Measurements from ENCODE around the gene LRRC17. TPM values are rescaled to one million over a fixed set of nuclear protein-coding genes. Genes with fewer than 3 reads are reported as not detected.

Gene LRRC17
- total and polyA plus RNA-seq, 3 experiments from 2014 or later, result not detected

- Mint-ChIP-seq H3K4me1 (no peaks in the 10 kb centered on the region), H3K9me3 (peaks cover 0 to 2% (median 0%) of the 10 kb centered on the region in 5 donors), H3K27ac (no peak overlapping the region), H3K36me3 (no peaks in the 10 kb centered on the region), H3K27me3 (peaks cover 4 to 6% of the 10 kb centered on the region in 2 donors), H3K4me3 (no peak overlapping the region)
- no peak for DNase-seq
- ChIA-PET CTCF (no interaction called here), POLR2A (no interaction called here)
- Histone ChIP-seq H3K27me3 (ENCODE audit: insufficient read depth, low read length, poor library complexity, severe bottlenecking) (no peaks in the 10 kb centered on the region), H3K4me1 (ENCODE audit: insufficient read depth, low read length) (no peaks in the 10 kb centered on the region), H3K27ac (ENCODE audit: low read depth, low read length) (peak overlapping the region; percentile 20), H3K4me3 (ENCODE audit: low read length) (no peak overlapping the region), H3K36me3 (ENCODE audit: insufficient read depth, low read length) (no peaks in the 10 kb centered on the region), H3K9me3 (ENCODE audit: low read length) (no peaks in the 10 kb centered on the region)
Measured at GRCh38 chr7:102988631-102989560, 76.1 kb downstream of the LRRC17 start.

- Mint-ChIP-seq H3K9me3 (peaks cover 0 to 2% (median 0%) of the 10 kb centered on the region in 5 donors), H3K4me1 (no peaks in the 10 kb centered on the region), H3K4me3 (no peak overlapping the region), H3K27me3 (peaks cover 4% of the 10 kb centered on the region in 2 donors), H3K27ac (no peak overlapping the region), H3K36me3 (no peaks in the 10 kb centered on the region)
- no peaks in the 10 kb centered on the region for H3K4me1 ChIP-seq (ENCODE audit: insufficient read depth, low read length)
- no peak overlapping the region for H3K27ac ChIP-seq (ENCODE audit: low read depth, low read length)
- no peaks in the 10 kb centered on the region for H3K9me3 ChIP-seq (ENCODE audit: low read length)
- no peak for DNase-seq
- H3K27me3 ChIP-seq (ENCODE audit: insufficient read depth, low read length, poor library complexity, severe bottlenecking), result no peaks in the 10 kb centered on the region
- CTCF ChIA-PET, result no interaction called here
- H3K36me3 ChIP-seq (ENCODE audit: insufficient read depth, low read length), result no peaks in the 10 kb centered on the region
- POLR2A ChIA-PET, result no interaction called here
- no peak overlapping the region for H3K4me3 ChIP-seq (ENCODE audit: low read length)
Measured at GRCh38 chr7:102990642-102991041, 77.8 kb downstream of the LRRC17 start.

GRCh38 chr7:102991077-102991539 is 78.3 kb downstream of the LRRC17 start:
- peaks cover 4% of the 10 kb centered on the region in 2 donors for H3K27me3 Mint-ChIP-seq
- no peaks in the 10 kb centered on the region for H3K27me3 ChIP-seq (ENCODE audit: insufficient read depth, low read length, poor library complexity, severe bottlenecking)
- H3K4me3 ChIP-seq (ENCODE audit: low read length), result no peak overlapping the region
- H3K4me1 Mint-ChIP-seq, result no peaks in the 10 kb centered on the region
- ChIA-PET POLR2A (no interaction called here), CTCF (no interaction called here)
- no peak for DNase-seq
- H3K27ac ChIP-seq (ENCODE audit: low read depth, low read length), result no peak overlapping the region
- no peaks in the 10 kb centered on the region for H3K4me1 ChIP-seq (ENCODE audit: insufficient read depth, low read length)
- no peak overlapping the region for H3K27ac Mint-ChIP-seq
- H3K9me3 Mint-ChIP-seq, result peaks cover 0 to 2% (median 0%) of the 10 kb centered on the region in 5 donors
- H3K36me3 ChIP-seq (ENCODE audit: insufficient read depth, low read length), result no peaks in the 10 kb centered on the region
- no peak overlapping the region for H3K4me3 Mint-ChIP-seq
- H3K36me3 Mint-ChIP-seq, result no peaks in the 10 kb centered on the region
- H3K9me3 ChIP-seq (ENCODE audit: low read length), result no peaks in the 10 kb centered on the region

- Histone ChIP-seq H3K27me3 (ENCODE audit: insufficient read depth, low read length, poor library complexity, severe bottlenecking) (no peaks in the 10 kb centered on the region), H3K9me3 (ENCODE audit: low read length) (no peaks in the 10 kb centered on the region), H3K36me3 (ENCODE audit: insufficient read depth, low read length) (no peaks in the 10 kb centered on the region), H3K27ac (ENCODE audit: low read depth, low read length) (no peak overlapping the region), H3K4me3 (ENCODE audit: low read length) (no peak overlapping the region), H3K4me1 (ENCODE audit: insufficient read depth, low read length) (no peaks in the 10 kb centered on the region)
- H3K36me3 Mint-ChIP-seq, result no peaks in the 10 kb centered on the region
- ChIA-PET POLR2A (no interaction called here), CTCF (no interaction called here)
- H3K9me3 Mint-ChIP-seq, result peaks cover 0 to 2% (median 0%) of the 10 kb centered on the region in 5 donors
- peaks cover 4% of the 10 kb centered on the region in 2 donors for H3K27me3 Mint-ChIP-seq
- DNase-seq, result no peak
- no peaks in the 10 kb centered on the region for H3K4me1 Mint-ChIP-seq
- no peak overlapping the region for H3K27ac Mint-ChIP-seq
- H3K4me3 Mint-ChIP-seq, result no peak overlapping the region
Measured at GRCh38 chr7:102991540-102992214, 78.9 kb downstream of the LRRC17 start.

GRCh38 chr7:102992509-102992937 is 79.7 kb downstream of the LRRC17 start:
- CTCF ChIA-PET, result no interaction called here
- H3K4me1 Mint-ChIP-seq, result no peaks in the 10 kb centered on the region
- Histone ChIP-seq H3K36me3 (ENCODE audit: insufficient read depth, low read length) (no peaks in the 10 kb centered on the region), H3K4me1 (ENCODE audit: insufficient read depth, low read length) (no peaks in the 10 kb centered on the region), H3K27ac (ENCODE audit: low read depth, low read length) (peak overlapping the region; percentile 53), H3K9me3 (ENCODE audit: low read length) (no peaks in the 10 kb centered on the region), H3K27me3 (ENCODE audit: insufficient read depth, low read length, poor library complexity, severe bottlenecking) (no peaks in the 10 kb centered on the region), H3K4me3 (ENCODE audit: low read length) (no peak overlapping the region)
- peaks cover 4% of the 10 kb centered on the region in 2 donors for H3K27me3 Mint-ChIP-seq
- H3K27ac Mint-ChIP-seq, result no peak overlapping the region
- DNase-seq, result no peak
- H3K4me3 Mint-ChIP-seq, result no peak overlapping the region
- POLR2A ChIA-PET, result no interaction called here
- peaks cover 0 to 2% (median 0%) of the 10 kb centered on the region in 5 donors for H3K9me3 Mint-ChIP-seq
- H3K36me3 Mint-ChIP-seq, result no peaks in the 10 kb centered on the region

- Mint-ChIP-seq H3K4me3 (no peak overlapping the region), H3K27me3 (peaks cover 1 to 4% of the 10 kb centered on the region in 2 donors), H3K36me3 (no peaks in the 10 kb centered on the region), H3K9me3 (peaks cover 0 to 2% (median 0%) of the 10 kb centered on the region in 5 donors), H3K4me1 (no peaks in the 10 kb centered on the region), H3K27ac (no peak overlapping the region)
- CTCF ChIA-PET, result no interaction called here
- no peaks in the 10 kb centered on the region for H3K9me3 ChIP-seq (ENCODE audit: low read length)
- no peak for DNase-seq
- no peak overlapping the region for H3K4me3 ChIP-seq (ENCODE audit: low read length)
- no peaks in the 10 kb centered on the region for H3K36me3 ChIP-seq (ENCODE audit: insufficient read depth, low read length)
- no peaks in the 10 kb centered on the region for H3K4me1 ChIP-seq (ENCODE audit: insufficient read depth, low read length)
- POLR2A ChIA-PET, result no interaction called here
- H3K27ac ChIP-seq (ENCODE audit: low read depth, low read length), result peak overlapping the region; percentile 53
- H3K27me3 ChIP-seq (ENCODE audit: insufficient read depth, low read length, poor library complexity, severe bottlenecking), result no peaks in the 10 kb centered on the region
Measured at GRCh38 chr7:102992938-102993717, 80.3 kb downstream of the LRRC17 start.

- H3K27ac Mint-ChIP-seq, result no peak overlapping the region
- peaks cover 0 to 2% (median 0%) of the 10 kb centered on the region in 5 donors for H3K9me3 Mint-ChIP-seq
- peaks cover 0 to 4% of the 10 kb centered on the region in 2 donors for H3K27me3 Mint-ChIP-seq
- Histone ChIP-seq H3K27ac (ENCODE audit: low read depth, low read length) (peak overlapping the region; percentile 53), H3K4me1 (ENCODE audit: insufficient read depth, low read length) (no peaks in the 10 kb centered on the region), H3K4me3 (ENCODE audit: low read length) (no peak overlapping the region), H3K9me3 (ENCODE audit: low read length) (no peaks in the 10 kb centered on the region), H3K36me3 (ENCODE audit: insufficient read depth, low read length) (no peaks in the 10 kb centered on the region), H3K27me3 (ENCODE audit: insufficient read depth, low read length, poor library complexity, severe bottlenecking) (no peaks in the 10 kb centered on the region)
- H3K4me1 Mint-ChIP-seq, result no peaks in the 10 kb centered on the region
- CTCF ChIA-PET, result no interaction called here
- DNase-seq, result no peak
- POLR2A ChIA-PET, result no interaction called here
- no peak overlapping the region for H3K4me3 Mint-ChIP-seq
- H3K36me3 Mint-ChIP-seq, result no peaks in the 10 kb centered on the region
Measured at GRCh38 chr7:102993718-102994029, 80.9 kb downstream of the LRRC17 start.

GRCh38 chr7:102994567-102994966 is 81.8 kb downstream of the LRRC17 start:
- Histone ChIP-seq H3K4me3 (ENCODE audit: low read length) (no peak overlapping the region), H3K4me1 (ENCODE audit: insufficient read depth, low read length) (no peaks in the 10 kb centered on the region), H3K27ac (ENCODE audit: low read depth, low read length) (no peak overlapping the region), H3K36me3 (ENCODE audit: insufficient read depth, low read length) (no peaks in the 10 kb centered on the region), H3K9me3 (ENCODE audit: low read length) (no peaks in the 10 kb centered on the region), H3K27me3 (ENCODE audit: insufficient read depth, low read length, poor library complexity, severe bottlenecking) (no peaks in the 10 kb centered on the region)
- Mint-ChIP-seq H3K36me3 (no peaks in the 10 kb centered on the region), H3K27ac (no peak overlapping the region), H3K4me1 (no peaks in the 10 kb centered on the region), H3K9me3 (peaks cover 0 to 2% (median 0%) of the 10 kb centered on the region in 5 donors), H3K4me3 (no peak overlapping the region), H3K27me3 (peaks cover 0 to 4% of the 10 kb centered on the region in 2 donors)
- DNase-seq, result no peak
- CTCF ChIA-PET, result no interaction called here
- POLR2A ChIA-PET, result no interaction called here
